B cell (primary cell): ENCODE measurements around the gene MYO1G. TPM values are rescaled to one million over a fixed set of nuclear protein-coding genes. Genes with fewer than 3 reads are reported as not detected.

Experiments
- ATAC-seq: fragments of 200-7000 bp; cut with Tn5 transposase; one replicate; pipeline ENCODE4 v1.10.0; 2021; ENCODE audit warnings: low read depth, mild to moderate bottlenecking, moderate number of reproducible peaks, moderate library complexity
- CTCF ChIA-PET: fragments of 350-600 bp; sonication (Branson Sonifier 250); formaldehyde crosslinking; loops from one replicate; lab custom pipeline; 2021; ENCODE audit warnings: antibody characterized with exemption, inconsistent platforms; lab: Charles Lee
- POLR2A ChIA-PET: fragments of 350-600 bp; sonication (Branson Sonifier 250); formaldehyde crosslinking; loops from one replicate; lab custom pipeline; 2021; ENCODE audit warnings: antibody characterized with exemption; lab: Charles Lee
- DNase-seq: peaks from one replicate; pipeline ENCODE4 v3.0.0; 2013
- H2AFZ ChIP-seq: 2 replicates; pipeline ENCODE4 v1.6.1; 2012; ENCODE audit warnings: mild to moderate bottlenecking, low read depth, low read length; ENCODE audit not compliant: insufficient read depth, poor library complexity, severe bottlenecking
- H3K27ac ChIP-seq, 2 donors: 1 replicate in 1 of 2; 2 replicates in 1 of 2; pipeline ENCODE4 v1.5.1; 2012 to 2013; ENCODE audit warnings: low read length in 2 of 2, mild to moderate bottlenecking in 2 of 2, moderate library complexity in 1 of 2
- H3K27me3 ChIP-seq, 4 experiments: fragments of 200-600 bp in 1 of 4; sonication (generic) in 1 of 4; replicated peaks in 1 of 4; 1 replicate in 2 of 4; 2 replicates in 2 of 4; pipeline versions ENCODE4 v1.6.1 to v1.7.0; 2013 to 2016; ENCODE audit warnings: low read length in 3 of 4, mild to moderate bottlenecking in 2 of 4, mixed read lengths in 1 of 4, moderate library complexity in 1 of 4; ENCODE audit not compliant: insufficient read depth in 4 of 4, control insufficient read depth in 3 of 4; ENCODE audit errors: control extremely low read depth in 1 of 4
- H3K36me3 ChIP-seq, 2 experiments: replicated peaks in 1 of 2; 1 replicate in 1 of 2; 2 replicates in 1 of 2; pipeline versions ENCODE4 v1.6.1 to v1.7.1; 2013; ENCODE audit warnings: low read length in 1 of 2; ENCODE audit not compliant: insufficient read depth in 2 of 2, control insufficient read depth in 1 of 2; ENCODE audit errors: control extremely low read depth in 1 of 2, extremely low read depth in 1 of 2
- H3K4me1 ChIP-seq, 2 donors: fragments of 200-600 bp in 1 of 2; sonication (generic) in 1 of 2; 1 replicate in 1 of 2; 2 replicates in 1 of 2; pipeline versions ENCODE4 v1.5.1 to v1.6.1; 2013 to 2017; ENCODE audit warnings: low read length in 2 of 2; ENCODE audit not compliant: control insufficient read depth in 2 of 2, insufficient read depth in 2 of 2
- H3K4me2 ChIP-seq: replicated peaks from 2 replicates; pipeline ENCODE3; 2012; ENCODE audit warnings: mild to moderate bottlenecking, low read depth, low read length; ENCODE audit not compliant: poor library complexity, severe bottlenecking
- H3K4me3 ChIP-seq, 5 experiments: fragments of 200-600 bp in 1 of 5; sonication (generic) in 1 of 5; 1 replicate in 3 of 5; 2 replicates in 2 of 5; pipeline versions ENCODE4 v1.5.1 to v1.7.0; 2011 to 2016; ENCODE audit warnings: low read length in 4 of 5, mild to moderate bottlenecking in 4 of 5, low read depth in 2 of 5, control low read depth in 1 of 5, moderate library complexity in 1 of 5; ENCODE audit not compliant: insufficient read depth in 1 of 5; ENCODE audit errors: control extremely low read depth in 1 of 5, extremely low read depth in 1 of 5
- H3K79me2 ChIP-seq: fragments of 200-600 bp; sonication (generic); one replicate; pipeline ENCODE4 v1.6.0; 2016; ENCODE audit warnings: low read length; ENCODE audit not compliant: control insufficient read depth, insufficient read depth
- H3K9ac ChIP-seq: fragments of 200-600 bp; sonication (generic); 2 replicates; pipeline ENCODE4 v1.6.1; 2017; ENCODE audit warnings: mild to moderate bottlenecking, low read length, moderate library complexity
- H3K9me3 ChIP-seq, 3 donors: one replicate each; pipeline versions ENCODE4 v1.6.1 to v1.7.1; 2013; ENCODE audit warnings: low read length in 2 of 3; ENCODE audit not compliant: control insufficient read depth in 2 of 3, insufficient read depth in 1 of 3; ENCODE audit errors: control extremely low read depth in 1 of 3
- H4K20me1 ChIP-seq: 2 replicates; pipeline ENCODE4 v1.6.0; 2012; ENCODE audit warnings: mild to moderate bottlenecking, low read length; ENCODE audit not compliant: insufficient read depth, control insufficient read depth, poor library complexity, severe bottlenecking
- H3K27ac Mint-ChIP-seq: one replicate; pipeline ENCODE4 v1.8.0; 2021; ENCODE audit warnings: mixed read lengths
- H3K27me3 Mint-ChIP-seq: one replicate; pipeline ENCODE4 v1.8.0; 2021; ENCODE audit warnings: mixed read lengths
- H3K4me1 Mint-ChIP-seq: one replicate; pipeline ENCODE4 v1.8.0; 2021; ENCODE audit warnings: mixed read lengths
- H3K4me3 Mint-ChIP-seq: one replicate; pipeline ENCODE4 v1.8.0; 2021; ENCODE audit warnings: mixed read lengths
- H3K9me3 Mint-ChIP-seq: one replicate; pipeline ENCODE4 v1.8.0; 2022; ENCODE audit warnings: mixed read lengths; ENCODE audit not compliant: insufficient read depth
- EZH2 ChIP-seq: IDR thresholded peaks from 2 replicates; pipeline ENCODE4 v1.6.1; 2012; ENCODE audit warnings: borderline replicate concordance, low read depth, mild to moderate bottlenecking, moderate library complexity, low read length; ENCODE audit not compliant: insufficient read depth, poor library complexity, severe bottlenecking
- WGBS: methylation state at CpG from one replicate; pipeline ENCODE4 v1.1.5; 2013; ENCODE audit warnings: missing lambda C conversion rate; ENCODE audit not compliant: insufficient coverage; 5-methylcytosine and 5-hydroxymethylcytosine counted together
- intact Hi-C: fragments of 100-400 bp; cut with micrococcal nuclease; formaldehyde crosslinking; loops from one replicate; pipeline ENCODE4 v1.10.0; 2022
- polyA plus RNA-seq: library from polyadenylated mRNA; depleted of rRNA; stranded (reverse); fragments of >200 nt; gene quantifications from 2 replicates; pipeline ENCODE4 v1.2.3, GENCODE V29; 2012
- total RNA-seq, 2 donors: library from RNA; stranded (reverse); fragments of 120-200 nt in 1 of 2; gene quantifications; 1 replicate in 1 of 2; 2 replicates in 1 of 2; pipeline versions ENCODE4 v1.2.3 to v1.2.4, GENCODE V29; 2013 to 2022
- TF ChIP-seq, protein P1 (sequence below): fragments of 200-600 bp; IDR thresholded peaks from one replicate; pipeline ENCODE4 v1.8.0; 2022; ENCODE audit warnings: antibody characterized with exemption, mild to moderate bottlenecking

Gene MYO1G
- total and polyA plus RNA-seq, 2 donors (not counting 1 experiment from before 2014, with no cell fraction given), result 104 to 239 TPM

DNA sequence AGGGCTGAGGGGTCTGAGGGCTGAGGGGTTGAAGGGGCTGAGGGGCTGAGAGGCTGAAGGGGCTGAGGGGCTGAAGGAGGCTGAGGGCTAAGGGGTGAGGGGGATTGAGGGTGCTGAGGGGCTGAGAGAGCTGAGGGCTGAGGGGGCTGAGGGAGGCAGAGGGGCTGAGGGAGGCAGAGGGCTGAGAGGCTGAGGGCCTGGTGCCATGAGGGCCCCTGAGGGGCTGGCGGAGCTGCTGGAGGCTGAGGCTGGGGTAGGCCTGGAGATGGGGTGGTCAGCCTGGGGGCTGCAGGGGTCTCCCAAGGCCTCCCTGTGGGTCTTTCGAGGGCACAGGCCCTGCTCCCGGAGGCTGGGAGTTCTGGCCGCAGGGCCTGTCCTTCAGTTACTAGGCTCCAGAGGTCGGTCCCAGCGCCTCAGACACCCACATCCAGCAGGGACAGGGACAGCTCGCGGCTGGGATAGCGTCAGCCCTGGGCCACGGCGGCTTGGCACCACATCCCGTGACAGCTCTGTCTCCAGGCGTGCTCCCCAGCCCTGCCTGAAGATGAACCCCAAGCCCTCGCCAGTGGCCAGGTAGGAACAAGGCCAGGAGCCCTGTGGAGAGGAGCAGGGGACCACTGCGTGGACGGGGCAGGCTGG is 16.9 kb downstream of the MYO1G start:
- H3K27ac Mint-ChIP-seq, result no peak overlapping the region
- CTCF ChIA-PET, result interaction anchor here (0.7 to 1.0 kb wide), 2 partner anchors 11 to 12 kb away, joined by 3 read pairs; no protein-coding TSS in a partner anchor

More for the DNA sequence above, 16.9 kb downstream of the MYO1G start:
- Histone ChIP-seq H3K36me3 (peaks cover 0 to 27% of the 10 kb centered on the region in 2 experiments), H4K20me1 (peaks cover 11% of the 10 kb centered on the region), H3K4me2 (no peak overlapping the region), H3K79me2 (no peaks in the 10 kb centered on the region), H3K9ac (no peak overlapping the region), H3K27ac (no peak overlapping the region), H2AFZ (no peak overlapping the region), H3K4me1 (peaks cover 0 to 9% of the 10 kb centered on the region in 2 donors), H3K27me3 (no peaks in the 10 kb centered on the region), H3K4me3 (no peak overlapping the region), H3K9me3 (peaks cover 0 to 10% (median 0%) of the 10 kb centered on the region in 3 donors)
- intact Hi-C loops, result no loop called here
- Mint-ChIP-seq H3K27me3 (no peaks in the 10 kb centered on the region), H3K4me3 (no peak overlapping the region), H3K9me3 (no peaks in the 10 kb centered on the region), H3K4me1 (peaks cover 19% of the 10 kb centered on the region)
- TF ChIP-seq, protein P1, sequence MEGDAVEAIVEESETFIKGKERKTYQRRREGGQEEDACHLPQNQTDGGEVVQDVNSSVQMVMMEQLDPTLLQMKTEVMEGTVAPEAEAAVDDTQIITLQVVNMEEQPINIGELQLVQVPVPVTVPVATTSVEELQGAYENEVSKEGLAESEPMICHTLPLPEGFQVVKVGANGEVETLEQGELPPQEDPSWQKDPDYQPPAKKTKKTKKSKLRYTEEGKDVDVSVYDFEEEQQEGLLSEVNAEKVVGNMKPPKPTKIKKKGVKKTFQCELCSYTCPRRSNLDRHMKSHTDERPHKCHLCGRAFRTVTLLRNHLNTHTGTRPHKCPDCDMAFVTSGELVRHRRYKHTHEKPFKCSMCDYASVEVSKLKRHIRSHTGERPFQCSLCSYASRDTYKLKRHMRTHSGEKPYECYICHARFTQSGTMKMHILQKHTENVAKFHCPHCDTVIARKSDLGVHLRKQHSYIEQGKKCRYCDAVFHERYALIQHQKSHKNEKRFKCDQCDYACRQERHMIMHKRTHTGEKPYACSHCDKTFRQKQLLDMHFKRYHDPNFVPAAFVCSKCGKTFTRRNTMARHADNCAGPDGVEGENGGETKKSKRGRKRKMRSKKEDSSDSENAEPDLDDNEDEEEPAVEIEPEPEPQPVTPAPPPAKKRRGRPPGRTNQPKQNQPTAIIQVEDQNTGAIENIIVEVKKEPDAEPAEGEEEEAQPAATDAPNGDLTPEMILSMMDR, result no peak
- TF ChIP-seq EZH2, result no peak
- POLR2A ChIA-PET, result interaction anchor here (0.5 kb wide), 1 partner anchor 78 kb away, joined by 4 read pairs; no protein-coding TSS in a partner anchor
- ATAC-seq, result no peak
- WGBS, result 94% methylated on average over 16 of the region's 16 CpGs
- no peak for DNase-seq
